H1 (cell line): Measurements from ENCODE around the gene HEXIM2. TPM values are rescaled to one million over a fixed set of nuclear protein-coding genes. Genes with fewer than 3 reads are reported as not detected.

Experiments used
- EGR1 ChIP-seq: IDR thresholded peaks from 2 replicates; pipeline ENCODE4 v1.6.1; 2011; ENCODE audit warnings: low read depth, low read length, borderline replicate concordance
- GABPA ChIP-seq: IDR thresholded peaks from 2 replicates; pipeline ENCODE4 v1.6.1; 2011; ENCODE audit warnings: mild to moderate bottlenecking, low read length, moderate library complexity, borderline replicate concordance; ENCODE audit not compliant: insufficient read depth
- JUND ChIP-seq: IDR thresholded peaks from 2 replicates; pipeline ENCODE4 v1.6.1; 2011; ENCODE audit warnings: mild to moderate bottlenecking, improper control_type of control experiment, low read length
- TEAD4 ChIP-seq: IDR thresholded peaks from 2 replicates; pipeline ENCODE4 v1.6.1; 2012; ENCODE audit warnings: low read depth, low read length, inconsistent platforms, mixed read lengths
- polyA plus RNA-seq, 7 experiments: library from polyadenylated mRNA; depleted of rRNA in 3 of 7; stranded (reverse) in 5 of 7; unstranded in 2 of 7; fragments of >200 nt in 5 of 7; fragments of 200-250 nt in 2 of 7; gene quantifications; 1 replicate in 5 of 7; 2 replicates in 1 of 7; 4 replicates in 1 of 7; pipeline versions ENCODE4 v1.2.1 to v1.2.3, GENCODE V29; 2011 to 2013; ENCODE audit warnings: missing spikeins in 2 of 7, mixed read lengths in 2 of 7
- total RNA-seq: library from RNA; stranded (reverse); fragmentation: NEBNext Ultra II Directional; extraction: Animal tissue kit (Norgen Biotek cat#: 25700); gene quantifications from 2 replicates; pipeline ENCODE4 v1.2.1, GENCODE V29; 2021
- TF ChIP-seq, protein P1 (sequence below): IDR thresholded peaks from 2 replicates; pipeline ENCODE4 v1.6.1; 2012; ENCODE audit warnings: low read length, inconsistent platforms
- TF ChIP-seq, protein P2 (sequence below), 3 experiments: IDR thresholded peaks; 1 replicate in 2 of 3; 2 replicates in 1 of 3; pipeline versions ENCODE4 v1.5.1 to v1.6.1; 2011; ENCODE audit warnings: low read length in 3 of 3, mild to moderate bottlenecking in 3 of 3, inconsistent platforms in 2 of 3, low read depth in 1 of 3, moderate library complexity in 1 of 3; ENCODE audit not compliant: insufficient read depth in 1 of 3; ENCODE audit errors: control extremely low read depth in 1 of 3

Gene HEXIM2
- total and polyA plus RNA-seq, 2 of the 8 experiments (the other 6 are each of a cell fraction or from before 2014, with no cell fraction given): 7.5 to 13.2 TPM

DNA sequence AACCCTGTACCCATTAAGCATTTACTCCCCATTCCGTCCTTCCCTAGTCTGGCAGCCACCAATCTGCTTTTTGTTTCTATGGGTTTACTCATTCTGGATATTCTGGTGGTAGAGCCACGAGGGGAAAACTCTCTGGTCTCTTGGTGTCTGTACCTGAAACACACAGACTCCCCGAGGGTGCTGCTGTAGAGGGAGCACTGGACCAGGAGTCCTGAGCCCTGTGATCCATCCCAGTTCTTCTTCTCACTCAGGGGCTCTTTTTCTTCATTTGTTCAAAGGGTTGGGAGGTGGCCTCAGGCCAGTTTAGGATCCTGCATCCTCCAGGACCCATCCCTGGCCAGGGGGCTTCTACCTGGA lies 14.1 kb downstream of the HEXIM2 start (continued):
- TF ChIP-seq EGR1 (no peak), JUND (no peak), GABPA (no peak), TEAD4 (no peak)
- TF ChIP-seq, protein P1, sequence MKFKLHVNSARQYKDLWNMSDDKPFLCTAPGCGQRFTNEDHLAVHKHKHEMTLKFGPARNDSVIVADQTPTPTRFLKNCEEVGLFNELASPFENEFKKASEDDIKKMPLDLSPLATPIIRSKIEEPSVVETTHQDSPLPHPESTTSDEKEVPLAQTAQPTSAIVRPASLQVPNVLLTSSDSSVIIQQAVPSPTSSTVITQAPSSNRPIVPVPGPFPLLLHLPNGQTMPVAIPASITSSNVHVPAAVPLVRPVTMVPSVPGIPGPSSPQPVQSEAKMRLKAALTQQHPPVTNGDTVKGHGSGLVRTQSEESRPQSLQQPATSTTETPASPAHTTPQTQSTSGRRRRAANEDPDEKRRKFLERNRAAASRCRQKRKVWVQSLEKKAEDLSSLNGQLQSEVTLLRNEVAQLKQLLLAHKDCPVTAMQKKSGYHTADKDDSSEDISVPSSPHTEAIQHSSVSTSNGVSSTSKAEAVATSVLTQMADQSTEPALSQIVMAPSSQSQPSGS: no peak
- TF ChIP-seq, protein P2, sequence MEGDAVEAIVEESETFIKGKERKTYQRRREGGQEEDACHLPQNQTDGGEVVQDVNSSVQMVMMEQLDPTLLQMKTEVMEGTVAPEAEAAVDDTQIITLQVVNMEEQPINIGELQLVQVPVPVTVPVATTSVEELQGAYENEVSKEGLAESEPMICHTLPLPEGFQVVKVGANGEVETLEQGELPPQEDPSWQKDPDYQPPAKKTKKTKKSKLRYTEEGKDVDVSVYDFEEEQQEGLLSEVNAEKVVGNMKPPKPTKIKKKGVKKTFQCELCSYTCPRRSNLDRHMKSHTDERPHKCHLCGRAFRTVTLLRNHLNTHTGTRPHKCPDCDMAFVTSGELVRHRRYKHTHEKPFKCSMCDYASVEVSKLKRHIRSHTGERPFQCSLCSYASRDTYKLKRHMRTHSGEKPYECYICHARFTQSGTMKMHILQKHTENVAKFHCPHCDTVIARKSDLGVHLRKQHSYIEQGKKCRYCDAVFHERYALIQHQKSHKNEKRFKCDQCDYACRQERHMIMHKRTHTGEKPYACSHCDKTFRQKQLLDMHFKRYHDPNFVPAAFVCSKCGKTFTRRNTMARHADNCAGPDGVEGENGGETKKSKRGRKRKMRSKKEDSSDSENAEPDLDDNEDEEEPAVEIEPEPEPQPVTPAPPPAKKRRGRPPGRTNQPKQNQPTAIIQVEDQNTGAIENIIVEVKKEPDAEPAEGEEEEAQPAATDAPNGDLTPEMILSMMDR (IDR thresholded peaks at IDR 0.05; ENCODE audit: control extremely low read depth in 1 of 3, insufficient read depth in 1 of 3, low read depth in 1 of 3, low read length in 3 of 3): no peak
